ENCODE data around the gene EXOC6.

The EXOC6 gene

DNA sequence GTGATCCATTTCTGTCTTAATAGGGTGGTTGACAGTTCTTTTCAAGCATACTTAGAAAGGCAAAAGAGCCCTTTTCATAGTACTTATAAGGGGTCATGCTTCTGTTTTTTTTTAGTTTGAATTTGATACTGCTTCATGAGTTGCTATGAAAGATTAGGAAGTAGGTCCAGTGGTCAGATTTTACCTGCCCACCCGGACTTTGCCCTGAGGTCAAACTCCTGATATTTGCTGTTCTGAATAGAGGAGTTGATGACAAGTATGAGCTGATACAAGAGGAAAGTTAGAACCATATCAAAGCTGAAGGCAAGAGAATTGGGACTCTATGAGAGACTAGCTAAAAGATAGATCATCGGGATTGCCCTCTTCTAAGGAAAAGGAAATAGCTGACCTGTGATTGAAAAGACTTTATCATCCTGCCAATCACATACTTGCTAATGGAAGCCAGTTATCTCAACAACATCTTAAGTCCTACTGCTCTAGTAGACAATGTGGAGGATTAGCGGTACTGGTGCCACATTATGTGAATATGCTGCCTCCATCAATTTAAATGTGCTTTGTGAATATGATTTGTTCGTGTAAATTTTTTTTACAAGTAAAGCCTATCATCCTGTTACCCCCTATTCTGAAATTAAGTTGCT, 174.8 kb downstream of the EXOC6 start:
- no peak for DNase-seq (ENCODE audit: low read depth)

DNA sequence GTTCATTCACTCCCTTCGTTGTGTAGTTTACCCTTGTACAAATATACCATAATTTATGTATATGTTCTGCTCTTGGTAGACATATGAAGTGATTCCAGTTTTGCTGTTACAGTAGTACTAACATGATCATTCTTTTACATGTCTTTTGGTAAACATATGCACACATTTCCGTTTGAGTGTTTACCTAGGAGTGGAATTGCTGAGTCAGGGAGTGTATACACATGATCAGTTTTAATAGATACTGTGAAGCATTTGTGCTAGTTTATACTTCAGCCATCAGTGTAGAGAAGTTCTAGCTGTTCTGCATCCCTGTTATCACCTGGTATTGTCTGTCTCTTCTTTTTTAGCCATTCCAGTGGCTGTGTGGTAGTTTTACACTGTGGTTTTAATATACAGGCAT, 177.8 kb downstream of the EXOC6 start:
- no peak for DNase-seq (ENCODE audit: low read depth)

DNA sequence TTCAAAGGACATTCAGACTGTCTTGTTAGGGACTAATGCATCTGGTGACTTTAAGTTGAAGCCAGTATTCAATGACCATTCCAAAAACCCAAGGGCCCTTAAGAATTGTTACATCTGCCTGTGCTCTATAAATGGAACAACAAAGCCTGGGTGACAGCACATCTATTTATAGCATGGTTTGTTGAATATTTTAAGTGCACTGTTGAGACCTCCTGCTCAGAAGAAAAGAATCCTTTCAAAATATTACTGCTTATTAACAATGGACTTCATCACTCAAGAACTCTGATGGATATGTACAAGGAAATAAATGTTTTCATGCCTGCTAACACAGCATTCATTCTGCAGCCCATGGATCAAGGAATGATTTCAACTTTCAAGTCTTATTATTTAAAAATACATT, 179.2 kb downstream of the EXOC6 start:
- no peak for DNase-seq (ENCODE audit: low read depth)

DNA sequence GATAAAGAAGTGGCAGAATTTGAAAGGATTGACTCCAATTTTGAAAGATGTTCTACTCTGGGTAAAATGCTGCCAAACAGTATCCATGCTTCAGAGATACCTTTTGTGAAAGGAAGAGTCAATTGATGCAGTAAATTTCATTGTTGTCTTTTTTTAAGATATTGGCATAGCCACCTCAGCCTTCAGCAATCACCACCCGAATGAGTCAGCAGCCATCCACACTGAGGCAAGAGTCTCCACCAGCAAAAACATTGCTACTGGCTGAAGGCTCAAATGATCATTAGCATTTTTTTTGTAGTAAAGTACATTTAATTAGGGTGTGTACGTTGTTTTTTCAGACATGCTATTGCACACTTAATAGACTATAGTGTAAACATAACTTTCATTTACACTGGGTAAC, 180.6 kb downstream of the EXOC6 start:
- peak; percentile 39 for DNase-seq (ENCODE audit: low read depth)

DNA sequence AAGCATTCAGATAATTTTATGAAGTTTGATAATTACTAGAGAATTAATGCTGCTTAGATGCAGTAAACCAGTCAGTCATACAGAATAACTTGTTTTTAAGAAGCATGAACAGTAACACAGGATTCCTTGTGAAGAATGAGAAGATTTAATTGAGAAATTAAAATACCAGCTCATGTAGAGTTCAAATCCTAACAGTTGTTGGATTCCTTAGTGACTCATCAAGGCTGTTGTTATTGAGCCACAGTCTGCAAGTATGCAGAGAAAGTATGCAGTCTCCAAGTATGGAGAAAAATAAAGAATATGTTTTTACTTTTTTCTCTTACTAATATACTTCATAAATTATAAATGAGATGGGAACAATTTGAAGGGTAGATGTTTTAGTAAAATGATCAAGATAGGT, 182.1 kb downstream of the EXOC6 start:
- DNase-seq (ENCODE audit: low read depth), result peak; percentile 62

DNA sequence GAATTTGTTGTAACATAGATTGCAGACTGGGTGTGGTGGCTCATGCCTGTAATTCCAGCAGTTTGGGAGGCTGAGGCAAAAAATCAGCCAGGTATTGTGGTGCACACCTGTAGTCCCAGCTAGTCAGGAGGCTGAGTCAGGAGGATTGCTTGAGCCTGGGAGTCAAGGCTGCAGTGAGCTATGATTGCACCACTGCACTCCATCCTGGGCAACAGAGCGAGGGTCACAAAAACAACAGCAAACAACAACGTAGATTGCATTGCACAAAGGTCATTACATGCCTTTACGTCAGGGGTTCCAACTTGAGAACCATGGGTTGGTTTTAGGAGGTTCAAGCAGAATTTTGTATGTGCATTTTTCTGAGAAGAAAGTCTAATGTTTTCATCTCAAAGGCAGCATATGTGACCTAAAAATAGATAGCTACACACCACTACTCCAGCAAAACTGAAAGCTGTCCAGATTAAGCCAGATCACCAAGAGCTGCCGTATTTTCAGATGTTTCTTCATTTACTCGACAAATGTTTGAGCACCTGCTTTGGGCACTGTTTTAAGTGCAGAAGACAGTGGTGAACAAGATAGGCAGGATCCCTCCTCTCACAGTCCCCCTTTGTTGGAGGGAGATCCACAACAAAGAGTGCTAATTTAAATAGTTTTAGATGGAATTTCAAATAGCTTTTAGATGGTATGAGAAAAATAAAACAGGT, 183.9 kb downstream of the EXOC6 start:
- no peak for DNase-seq (ENCODE audit: low read depth)

DNA sequence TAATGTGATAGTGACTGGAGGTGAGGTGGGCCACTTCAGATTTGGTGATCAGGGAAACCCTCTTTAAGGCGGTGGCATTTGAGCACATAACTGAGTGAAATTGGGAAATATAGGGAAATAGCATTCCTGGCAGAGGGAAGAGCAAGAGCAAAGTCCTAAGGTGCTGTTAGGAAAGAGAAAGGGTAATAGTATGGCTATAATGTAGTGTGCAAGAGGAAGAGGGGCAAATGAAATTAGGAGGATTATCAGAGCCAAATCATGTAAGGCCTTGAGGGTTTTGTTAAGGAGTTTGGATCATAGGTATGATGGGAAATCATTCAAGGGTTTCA, 184.5 kb downstream of the EXOC6 start:
- DNase-seq (ENCODE audit: low read depth), result no peak

DNA sequence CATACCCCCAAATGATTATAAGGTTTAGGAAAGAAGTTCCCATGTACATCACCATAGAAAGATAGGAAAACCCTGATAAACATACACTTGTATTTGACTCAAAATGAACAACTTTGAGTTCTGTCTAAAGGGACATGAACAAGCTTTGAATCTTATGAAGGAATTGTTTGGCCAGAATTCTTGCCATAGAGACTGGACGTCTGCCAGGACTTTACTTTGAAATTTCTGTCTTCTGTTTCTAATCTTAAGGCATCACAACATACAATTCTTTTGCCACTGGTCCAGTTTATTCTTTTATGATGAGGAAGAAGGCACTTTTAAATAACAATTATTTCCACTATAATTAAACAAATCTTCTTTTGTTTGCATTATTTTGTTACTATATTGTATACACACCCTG, 186.1 kb downstream of the EXOC6 start:
- DNase-seq (ENCODE audit: low read depth), result peak; percentile 32

- peak; percentile 17 for DNase-seq (ENCODE audit: low read depth)
Measured at GRCh38 chr10:93039110-93039509, 190.8 kb downstream of the EXOC6 start.

GRCh38 chr10:93039721-93040120, 191.4 kb downstream of the EXOC6 start:
- peak; percentile 24 for DNase-seq (ENCODE audit: low read depth)

DNA sequence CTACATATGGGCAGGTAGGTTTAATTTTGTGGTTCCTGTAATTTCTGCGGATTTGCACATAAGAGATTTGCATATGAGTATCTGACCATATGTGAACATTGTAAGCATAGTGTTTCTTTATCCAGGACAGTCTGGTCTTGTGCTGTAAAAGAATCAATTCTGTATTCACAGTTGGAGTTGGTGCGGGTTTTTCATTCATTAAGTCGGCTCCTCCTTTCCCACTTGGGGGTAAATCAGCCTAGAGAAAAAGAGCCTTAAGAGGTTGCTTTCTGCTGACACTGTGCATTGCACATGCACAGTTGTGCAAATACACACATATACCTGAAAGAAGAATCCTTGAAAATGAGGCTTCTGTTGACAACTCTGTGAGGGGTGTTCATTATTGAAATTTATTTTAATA, 206.2 kb downstream of the EXOC6 start:
- DNase-seq (ENCODE audit: low read depth), result no peak

- no peak for DNase-seq (ENCODE audit: low read depth)
Measured at GRCh38 chr10:93058139-93058538, 209.8 kb downstream of the EXOC6 start.

- DNase-seq (ENCODE audit: low read depth), result no peak
Measured at GRCh38 chr10:93059975-93060886, 211.9 kb downstream of the EXOC6 start, which contains the start of gene CYP26C1. Gene CYP26C1 (plus strand): TSS chr10:93060798. CDS start chr10:93061264, 466 bp downstream.

GRCh38 chr10:93060887-93061593, 212.7 kb downstream of the EXOC6 start:
- DNase-seq (ENCODE audit: low read depth), result no peak

DNA sequence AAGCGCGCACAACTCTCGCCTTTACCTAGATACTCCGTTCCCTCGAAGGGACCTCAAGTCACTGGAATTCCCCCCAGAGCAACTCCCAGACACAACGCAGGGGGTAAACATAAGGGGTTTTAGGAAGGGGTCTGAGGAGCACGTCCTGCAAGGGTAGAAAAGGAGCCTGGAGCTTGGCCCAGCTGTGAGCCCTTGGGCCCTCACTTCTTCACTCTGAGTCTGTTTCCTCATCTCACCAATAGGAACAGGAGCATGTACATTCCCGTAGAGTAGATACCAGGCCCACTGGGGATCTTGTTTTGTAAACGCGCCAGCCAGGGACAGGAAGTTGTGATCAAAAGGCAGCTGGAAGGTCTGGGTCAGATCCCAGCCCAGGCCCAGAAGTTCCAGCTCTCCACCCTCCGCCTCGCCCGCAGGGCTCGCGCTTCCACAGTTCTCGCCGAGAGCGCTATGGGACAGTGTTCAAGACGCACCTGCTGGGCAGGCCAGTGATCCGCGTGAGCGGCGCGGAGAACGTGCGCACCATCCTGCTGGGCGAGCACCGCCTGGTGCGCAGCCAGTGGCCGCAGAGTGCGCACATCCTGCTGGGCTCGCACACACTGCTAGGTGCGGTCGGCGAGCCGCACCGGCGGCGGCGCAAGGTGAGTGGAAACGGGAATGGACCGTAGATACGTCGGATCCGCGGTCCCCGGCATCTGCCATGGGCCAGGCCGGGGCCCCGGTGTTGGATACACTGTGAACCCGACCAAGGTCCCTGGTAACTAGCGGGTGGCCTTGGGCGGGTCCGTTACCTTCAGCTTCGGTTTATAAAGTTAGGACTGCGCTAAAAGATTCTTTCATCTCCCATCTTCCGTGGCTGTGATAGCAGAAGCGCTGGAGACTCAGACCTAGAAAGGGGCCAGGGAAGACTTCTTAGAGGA, 213.5 kb downstream of the EXOC6 start:
- no peak for DNase-seq (ENCODE audit: low read depth)

DNA sequence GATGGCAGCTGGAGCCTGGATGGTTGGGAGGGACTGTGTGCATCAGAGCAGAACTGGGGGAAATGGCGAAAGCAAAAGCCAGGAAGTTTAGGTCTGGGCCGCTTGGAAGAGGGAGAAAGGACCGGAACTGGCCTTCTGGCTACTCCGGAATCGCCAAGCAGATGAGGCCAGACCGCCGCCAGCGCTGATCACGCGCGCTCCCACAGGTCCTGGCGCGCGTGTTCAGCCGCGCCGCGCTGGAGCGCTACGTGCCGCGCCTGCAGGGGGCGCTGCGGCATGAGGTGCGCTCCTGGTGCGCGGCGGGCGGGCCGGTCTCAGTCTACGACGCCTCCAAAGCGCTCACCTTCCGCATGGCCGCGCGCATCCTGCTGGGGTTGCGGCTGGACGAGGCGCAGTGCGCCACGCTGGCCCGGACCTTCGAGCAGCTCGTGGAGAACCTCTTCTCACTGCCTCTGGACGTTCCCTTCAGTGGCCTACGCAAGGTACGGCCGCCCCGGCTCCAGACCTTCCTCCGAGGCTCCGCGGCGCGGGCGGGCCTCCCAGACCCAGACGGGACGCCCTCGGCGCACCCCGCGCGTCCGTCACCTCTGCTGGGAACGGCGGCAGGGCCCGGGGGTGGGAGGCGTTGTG, 214.3 kb downstream of the EXOC6 start:
- peak; percentile 18 for DNase-seq (ENCODE audit: low read depth)

- DNase-seq (ENCODE audit: low read depth), result no peak
Measured at GRCh38 chr10:93063144-93063976, 215.0 kb downstream of the EXOC6 start.

GRCh38 chr10:93063977-93064660, 215.8 kb downstream of the EXOC6 start:
- no peak for DNase-seq (ENCODE audit: low read depth)

Data from fibroblast of gingiva (primary cell).